ENCODE measurements around the gene COX8A. TPM values are rescaled to one million over a fixed set of nuclear protein-coding genes. Genes with fewer than 3 reads are reported as not detected.
A peak's percentile ranks its signal among the peaks of the same experiment; 100 is the strongest.

COX8A gene
- total and polyA plus RNA-seq, 9 of the 15 experiments (the other 6 are each of a cell fraction or from before 2014, with no cell fraction given), result 274 to 1,206 (median 526) TPM

DNA sequence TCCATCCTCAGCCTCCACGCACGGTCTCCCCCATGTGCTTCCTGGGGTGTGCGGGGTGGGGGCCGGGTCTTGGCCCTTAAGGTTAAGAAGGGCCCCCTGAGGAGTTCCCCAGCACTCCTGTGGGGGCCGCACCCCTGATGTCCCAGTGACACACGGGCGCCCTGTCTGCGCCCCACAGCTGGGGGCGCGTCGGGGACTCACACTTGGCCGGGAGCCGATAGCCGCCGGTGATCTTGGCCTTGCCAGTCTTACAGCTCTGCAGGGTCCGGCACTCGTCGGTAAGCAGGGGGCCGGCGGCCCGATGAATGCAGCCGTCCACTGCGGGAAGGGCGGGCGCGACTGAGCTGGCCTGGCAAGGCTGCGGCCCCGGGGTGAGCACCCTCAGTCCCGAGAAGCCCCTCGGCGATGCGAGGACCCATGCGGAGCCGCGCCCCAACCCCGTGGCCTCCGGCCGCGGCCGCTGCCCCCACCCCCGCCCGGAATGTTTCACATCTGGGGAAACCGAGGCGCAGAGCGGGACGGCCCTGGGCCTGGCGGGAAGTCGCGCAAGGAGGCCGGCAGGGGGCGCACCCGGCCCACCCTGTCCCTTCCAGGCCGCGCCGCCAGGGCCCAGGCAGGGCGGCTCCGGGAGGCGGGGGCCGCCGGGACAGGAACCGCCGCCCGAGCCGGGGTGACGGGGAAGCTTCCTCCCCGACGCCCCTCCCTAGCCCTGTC, 25.8 kb downstream of the COX8A start:
- FAIRE-seq, result no peak
- Histone ChIP-seq H3K79me2 (ENCODE audit: control insufficient read depth, insufficient read depth, low read length) (no peaks in the 10 kb centered on the region), H3K4me2 (ENCODE audit: insufficient read depth, low read length) (no peak overlapping the region), H4K20me1 (replicated peaks; ENCODE audit: control insufficient read depth, insufficient read depth, low read length) (peaks cover 19% of the 10 kb centered on the region), H2AFZ (ENCODE audit: low read depth, low read length) (no peak overlapping the region), H3K9me1 (ENCODE audit: control insufficient read depth, insufficient read depth, low read length) (no peaks in the 10 kb centered on the region), H3K4me1 (replicated peaks in 1 of 2; ENCODE audit: control insufficient read depth in 2 of 2, insufficient read depth in 2 of 2, low read length in 2 of 2) (peaks cover 0 to 62% of the 10 kb centered on the region in 2 experiments; a peak in 2 of 5 replicates), H3K4me3 (no peak overlapping the region), H3K9ac (ENCODE audit: insufficient read depth in 1 of 2, low read depth in 2 of 2, low read length in 2 of 2) (no peak overlapping the region), H3K36me3 (ENCODE audit: control insufficient read depth, insufficient read depth, low read length) (peaks cover 57% of the 10 kb centered on the region; the same call in 2 of the 3 replicates), H3K27me3 (ENCODE audit: control insufficient read depth in 2 of 2, insufficient read depth in 2 of 2, low read length in 2 of 2) (no peaks in the 10 kb centered on the region), H3K9me3 (replicated peaks; ENCODE audit: control insufficient read depth, insufficient read depth, low read depth, low read length) (no peaks in the 10 kb centered on the region), H3K27ac (ENCODE audit: extremely low read depth, low read depth, low read length) (no peak overlapping the region)
- CTCF ChIA-PET (ENCODE audit: low intra/inter-chr PET ratio), result no interaction called here
- WGBS (ENCODE audit: insufficient coverage, low coverage, missing lambda C conversion rate), result 95% methylated on average over 15 of the region's 67 CpGs
- POLR2A ChIA-PET, result interaction anchor here (0.7 to 1.2 kb wide), 2 partner anchors 9 to 310 kb away, joined by 3 to 4 read pairs; no protein-coding TSS in a partner anchor
- intact Hi-C loops (cut with micrococcal nuclease) (loop anchor here (10.0 kb wide), 2 partner anchors 95 to 145 kb away; no protein-coding TSS in a partner anchor), in situ Hi-C loops (cut with MboI) (no loop called here)
- TF ChIP-seq RBM17 (IDR thresholded peaks at IDR 0.05; ENCODE audit: borderline replicate concordance, low read depth, low read length), result no peak
- TF ChIP-seq POLR2G (IDR thresholded peaks at IDR 0.05; ENCODE audit: low read depth, low read length), result peak; percentile 62
- TF ChIP-seq CHD2 (IDR thresholded peaks at IDR 0.05; ENCODE audit: low read depth, low read length), result no peak
- TF ChIP-seq RBFOX2 (IDR thresholded peaks at IDR 0.05; ENCODE audit: low read depth, low read length), result peak; percentile 28
- 0 out of 2 replicates have a peak, but pooled peaks have one; percentile 28 for TF ChIP-seq HNRNPL (IDR thresholded peaks at IDR 0.05; ENCODE audit: low read depth, low read length)
- no peak for TF ChIP-seq FOS (IDR thresholded peaks at IDR 0.05; ENCODE audit: extremely low read depth, insufficient read length)
- TF ChIP-seq CSDE1 (IDR thresholded peaks at IDR 0.05), result no peak
- TF ChIP-seq FOXJ3 (CRISPR knock-in tag; IDR thresholded peaks at IDR 0.05), result no peak
- TF ChIP-seq NCOA1 (IDR thresholded peaks at IDR 0.05; ENCODE audit: low read depth), result no peak
- no peak for TF ChIP-seq SMARCE1 (IDR thresholded peaks at IDR 0.05)
- no peak for DNase-seq (ENCODE audit: extremely low read depth in 1 of 4, low spot score in 3 of 4)
- BruUV-seq (replicated peaks), result no TSS peak
- no peak for ATAC-seq

All from K562 (cell line).